Neural cell (in vitro differentiated cells): ENCODE data around the gene C3orf38.

ENCODE experiments used
- EP300 ChIP-seq: fragments of 450-650 bp; conservative IDR thresholded peaks from 2 replicates; pipeline ENCODE4 v1.6.1; 2014; ENCODE audit warnings: antibody characterized with exemption, mild to moderate bottlenecking, moderate library complexity; ENCODE audit not compliant: poor library complexity, severe bottlenecking
- EZH2 ChIP-seq: fragments of 200-600, 300-800 bp; shearing (Covaris generic), sonication (generic); IDR thresholded peaks from 2 replicates; pipeline ENCODE4 v1.6.1; 2014; ENCODE audit warnings: antibody characterized with exemption, low read length, borderline replicate concordance, mild to moderate bottlenecking; ENCODE audit not compliant: insufficient read depth, poor library complexity, severe bottlenecking
- TF ChIP-seq, protein P1 (sequence below): fragments of 450-650 bp; IDR thresholded peaks from 2 replicates; pipeline ENCODE4 v1.5.1; 2014; ENCODE audit warnings: antibody characterized with exemption, mild to moderate bottlenecking, moderate library complexity; ENCODE audit not compliant: poor library complexity, severe bottlenecking
- TF ChIP-seq, protein P2 (sequence below): IDR thresholded peaks from 2 replicates; pipeline ENCODE4 v1.6.1; 2012; ENCODE audit warnings: borderline replicate concordance

DNA sequence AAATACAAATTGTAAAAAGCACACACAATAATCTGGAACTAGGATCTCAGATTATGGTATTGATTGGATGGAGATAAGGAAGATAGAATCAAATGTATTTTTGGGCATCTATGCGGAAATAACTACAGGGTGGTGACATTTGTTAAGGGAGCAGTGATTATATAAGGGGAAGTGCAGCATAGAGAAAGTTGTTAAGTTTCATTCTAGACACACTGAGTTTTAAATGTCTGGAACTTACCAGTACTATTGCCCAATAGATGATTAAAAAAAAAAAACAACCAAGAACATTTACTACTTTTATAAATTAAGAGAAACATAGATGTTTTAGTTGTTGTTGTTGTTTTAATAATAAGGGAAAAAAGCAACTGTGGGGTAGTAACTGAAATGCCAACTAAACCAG, 32.1 kb upstream of the C3orf38 start:
- TF ChIP-seq, protein P1, sequence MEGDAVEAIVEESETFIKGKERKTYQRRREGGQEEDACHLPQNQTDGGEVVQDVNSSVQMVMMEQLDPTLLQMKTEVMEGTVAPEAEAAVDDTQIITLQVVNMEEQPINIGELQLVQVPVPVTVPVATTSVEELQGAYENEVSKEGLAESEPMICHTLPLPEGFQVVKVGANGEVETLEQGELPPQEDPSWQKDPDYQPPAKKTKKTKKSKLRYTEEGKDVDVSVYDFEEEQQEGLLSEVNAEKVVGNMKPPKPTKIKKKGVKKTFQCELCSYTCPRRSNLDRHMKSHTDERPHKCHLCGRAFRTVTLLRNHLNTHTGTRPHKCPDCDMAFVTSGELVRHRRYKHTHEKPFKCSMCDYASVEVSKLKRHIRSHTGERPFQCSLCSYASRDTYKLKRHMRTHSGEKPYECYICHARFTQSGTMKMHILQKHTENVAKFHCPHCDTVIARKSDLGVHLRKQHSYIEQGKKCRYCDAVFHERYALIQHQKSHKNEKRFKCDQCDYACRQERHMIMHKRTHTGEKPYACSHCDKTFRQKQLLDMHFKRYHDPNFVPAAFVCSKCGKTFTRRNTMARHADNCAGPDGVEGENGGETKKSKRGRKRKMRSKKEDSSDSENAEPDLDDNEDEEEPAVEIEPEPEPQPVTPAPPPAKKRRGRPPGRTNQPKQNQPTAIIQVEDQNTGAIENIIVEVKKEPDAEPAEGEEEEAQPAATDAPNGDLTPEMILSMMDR = no peak
- TF ChIP-seq EP300 = no peak
- TF ChIP-seq EZH2 = no peak
- TF ChIP-seq, protein P2, sequence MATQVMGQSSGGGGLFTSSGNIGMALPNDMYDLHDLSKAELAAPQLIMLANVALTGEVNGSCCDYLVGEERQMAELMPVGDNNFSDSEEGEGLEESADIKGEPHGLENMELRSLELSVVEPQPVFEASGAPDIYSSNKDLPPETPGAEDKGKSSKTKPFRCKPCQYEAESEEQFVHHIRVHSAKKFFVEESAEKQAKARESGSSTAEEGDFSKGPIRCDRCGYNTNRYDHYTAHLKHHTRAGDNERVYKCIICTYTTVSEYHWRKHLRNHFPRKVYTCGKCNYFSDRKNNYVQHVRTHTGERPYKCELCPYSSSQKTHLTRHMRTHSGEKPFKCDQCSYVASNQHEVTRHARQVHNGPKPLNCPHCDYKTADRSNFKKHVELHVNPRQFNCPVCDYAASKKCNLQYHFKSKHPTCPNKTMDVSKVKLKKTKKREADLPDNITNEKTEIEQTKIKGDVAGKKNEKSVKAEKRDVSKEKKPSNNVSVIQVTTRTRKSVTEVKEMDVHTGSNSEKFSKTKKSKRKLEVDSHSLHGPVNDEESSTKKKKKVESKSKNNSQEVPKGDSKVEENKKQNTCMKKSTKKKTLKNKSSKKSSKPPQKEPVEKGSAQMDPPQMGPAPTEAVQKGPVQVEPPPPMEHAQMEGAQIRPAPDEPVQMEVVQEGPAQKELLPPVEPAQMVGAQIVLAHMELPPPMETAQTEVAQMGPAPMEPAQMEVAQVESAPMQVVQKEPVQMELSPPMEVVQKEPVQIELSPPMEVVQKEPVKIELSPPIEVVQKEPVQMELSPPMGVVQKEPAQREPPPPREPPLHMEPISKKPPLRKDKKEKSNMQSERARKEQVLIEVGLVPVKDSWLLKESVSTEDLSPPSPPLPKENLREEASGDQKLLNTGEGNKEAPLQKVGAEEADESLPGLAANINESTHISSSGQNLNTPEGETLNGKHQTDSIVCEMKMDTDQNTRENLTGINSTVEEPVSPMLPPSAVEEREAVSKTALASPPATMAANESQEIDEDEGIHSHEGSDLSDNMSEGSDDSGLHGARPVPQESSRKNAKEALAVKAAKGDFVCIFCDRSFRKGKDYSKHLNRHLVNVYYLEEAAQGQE = no peak
